ENCODE results near the gene SUPT4H1. TPM values are rescaled to one million over a fixed set of nuclear protein-coding genes. Genes with fewer than 3 reads are reported as not detected.
"Not testable (repeated sequence)": the region's sequence is repeated elsewhere in the genome, so short reads cannot be mapped to it uniquely, and the experiment has no call there.

SUPT4H1 gene
- total RNA-seq, 1 donor from 2014 or later: 82.4 TPM

- Histone ChIP-seq H3K4me3 (no peak overlapping the region), H3K27me3 (ENCODE audit: low read depth) (no peaks in the 10 kb centered on the region), H3K4me1 (peaks cover 21% of the 10 kb centered on the region), H3K9me3 (no peaks in the 10 kb centered on the region), H3K27ac (no peak overlapping the region), H3K36me3 (peaks cover 75% of the 10 kb centered on the region)
- no peak for DNase-seq
- ATAC-seq: no peak
- no peak for TF ChIP-seq CTCF (IDR thresholded peaks at IDR 0.05)
- intact Hi-C loops (cut with DNase I): no loop called here
Measured at GRCh38 chr17:58345500-58345899, 6.5 kb downstream of the SUPT4H1 start.

- TF ChIP-seq CTCF (IDR thresholded peaks at IDR 0.05): no peak
- Histone ChIP-seq H3K4me3 (peak overlapping the region; percentile 11), H3K4me1 (peaks cover 25% of the 10 kb centered on the region), H3K27me3 (ENCODE audit: low read depth) (no peaks in the 10 kb centered on the region), H3K9me3 (no peaks in the 10 kb centered on the region), H3K27ac (peak overlapping the region; percentile 13), H3K36me3 (peaks cover 68% of the 10 kb centered on the region)
- DNase-seq (no peak), ATAC-seq (peak; percentile 59 to 70)
- intact Hi-C loops (cut with DNase I): no loop called here
Measured at GRCh38 chr17:58344791-58345157, 7.2 kb downstream of the SUPT4H1 start.

- no peak for DNase-seq
- peak overlapping the region; percentile 31 for H3K27ac ChIP-seq
Measured at GRCh38 chr17:58344047-58344790, 7.8 kb downstream of the SUPT4H1 start.

GRCh38 chr17:58343131-58343530 is 8.9 kb downstream of the SUPT4H1 start:
- no peak for TF ChIP-seq CTCF (IDR thresholded peaks at IDR 0.05)
- Histone ChIP-seq H3K4me3 (no peak overlapping the region), H3K36me3 (peaks cover 52% of the 10 kb centered on the region), H3K9me3 (no peaks in the 10 kb centered on the region), H3K27me3 (ENCODE audit: low read depth) (peaks cover 4% of the 10 kb centered on the region), H3K4me1 (peaks cover 38% of the 10 kb centered on the region), H3K27ac (peak overlapping the region; percentile 31)
- DNase-seq (no peak), ATAC-seq (no peak)
- intact Hi-C loops (cut with DNase I): no loop called here

More at GRCh38 chr17:58344047-58344790, 7.8 kb downstream of the SUPT4H1 start:
- Histone ChIP-seq H3K9me3 (no peaks in the 10 kb centered on the region), H3K4me1 (peaks cover 30% of the 10 kb centered on the region), H3K36me3 (peaks cover 62% of the 10 kb centered on the region), H3K27me3 (ENCODE audit: low read depth) (no peaks in the 10 kb centered on the region), H3K4me3 (peak overlapping the region; percentile 11)
- intact Hi-C loops (cut with DNase I): no loop called here
- peak; percentile 72 to 79 for ATAC-seq
- no peak for TF ChIP-seq CTCF (IDR thresholded peaks at IDR 0.05)

- H3K27ac ChIP-seq: no peak overlapping the region
- intact Hi-C loops (cut with DNase I): no loop called here
- H3K4me1 ChIP-seq: peaks cover 49% of the 10 kb centered on the region
- no peak for TF ChIP-seq CTCF (IDR thresholded peaks at IDR 0.05)
- ATAC-seq (no peak), DNase-seq (no peak)
- peaks cover 40% of the 10 kb centered on the region for H3K36me3 ChIP-seq
- no peak overlapping the region for H3K4me3 ChIP-seq
- H3K27me3 ChIP-seq (ENCODE audit: low read depth): peaks cover 5% of the 10 kb centered on the region
- H3K9me3 ChIP-seq: no peaks in the 10 kb centered on the region
Measured at GRCh38 chr17:58341861-58342475, 10.0 kb downstream of the SUPT4H1 start.

- ATAC-seq; H3K27me3 ChIP-seq (ENCODE audit: low read depth); H3K9me3 ChIP-seq; H3K4me3 ChIP-seq; H3K27ac ChIP-seq; DNase-seq; intact Hi-C loops (cut with DNase I): not testable (repeated sequence)
- Histone ChIP-seq H3K4me1 (peaks cover 55% of the 10 kb centered on the region), H3K36me3 (peaks cover 33% of the 10 kb centered on the region)
Measured at GRCh38 chr17:58341136-58341860, 10.7 kb downstream of the SUPT4H1 start.

All from lower lobe of right lung (tissue), 2 donors.